B cell (primary cell): ENCODE data around the gene SMAD1. TPM values are rescaled to one million over a fixed set of nuclear protein-coding genes. Genes with fewer than 3 reads are reported as not detected.
A peak's percentile ranks its signal among the peaks of the same experiment; 100 is the strongest.

Experiments
- ATAC-seq: fragments of 200-7000 bp; cut with Tn5 transposase; one replicate; pipeline ENCODE4 v1.10.0; 2021; ENCODE audit warnings: low read depth, mild to moderate bottlenecking, moderate number of reproducible peaks, moderate library complexity
- CTCF ChIA-PET: fragments of 350-600 bp; sonication (Branson Sonifier 250); formaldehyde crosslinking; loops from one replicate; lab custom pipeline; 2021; ENCODE audit warnings: antibody characterized with exemption, inconsistent platforms; lab: Charles Lee
- POLR2A ChIA-PET: fragments of 350-600 bp; sonication (Branson Sonifier 250); formaldehyde crosslinking; loops from one replicate; lab custom pipeline; 2021; ENCODE audit warnings: antibody characterized with exemption; lab: Charles Lee
- DNase-seq: peaks from one replicate; pipeline ENCODE4 v3.0.0; 2013
- H2AFZ ChIP-seq: 2 replicates; pipeline ENCODE4 v1.6.1; 2012; ENCODE audit warnings: mild to moderate bottlenecking, low read depth, low read length; ENCODE audit not compliant: insufficient read depth, poor library complexity, severe bottlenecking
- H3K27ac ChIP-seq, 2 donors: 1 replicate in 1 of 2; 2 replicates in 1 of 2; pipeline ENCODE4 v1.5.1; 2012 to 2013; ENCODE audit warnings: low read length in 2 of 2, mild to moderate bottlenecking in 2 of 2, moderate library complexity in 1 of 2
- H3K27me3 ChIP-seq, 4 experiments: fragments of 200-600 bp in 1 of 4; sonication (generic) in 1 of 4; replicated peaks in 1 of 4; 1 replicate in 2 of 4; 2 replicates in 2 of 4; pipeline versions ENCODE4 v1.6.1 to v1.7.0; 2013 to 2016; ENCODE audit warnings: low read length in 3 of 4, mild to moderate bottlenecking in 2 of 4, mixed read lengths in 1 of 4, moderate library complexity in 1 of 4; ENCODE audit not compliant: insufficient read depth in 4 of 4, control insufficient read depth in 3 of 4; ENCODE audit errors: control extremely low read depth in 1 of 4
- H3K36me3 ChIP-seq, 2 experiments: replicated peaks in 1 of 2; 1 replicate in 1 of 2; 2 replicates in 1 of 2; pipeline versions ENCODE4 v1.6.1 to v1.7.1; 2013; ENCODE audit warnings: low read length in 1 of 2; ENCODE audit not compliant: insufficient read depth in 2 of 2, control insufficient read depth in 1 of 2; ENCODE audit errors: control extremely low read depth in 1 of 2, extremely low read depth in 1 of 2
- H3K4me1 ChIP-seq, 2 donors: fragments of 200-600 bp in 1 of 2; sonication (generic) in 1 of 2; 1 replicate in 1 of 2; 2 replicates in 1 of 2; pipeline versions ENCODE4 v1.5.1 to v1.6.1; 2013 to 2017; ENCODE audit warnings: low read length in 2 of 2; ENCODE audit not compliant: control insufficient read depth in 2 of 2, insufficient read depth in 2 of 2
- H3K4me2 ChIP-seq: replicated peaks from 2 replicates; pipeline ENCODE3; 2012; ENCODE audit warnings: mild to moderate bottlenecking, low read depth, low read length; ENCODE audit not compliant: poor library complexity, severe bottlenecking
- H3K4me3 ChIP-seq, 5 experiments: fragments of 200-600 bp in 1 of 5; sonication (generic) in 1 of 5; 1 replicate in 3 of 5; 2 replicates in 2 of 5; pipeline versions ENCODE4 v1.5.1 to v1.7.0; 2011 to 2016; ENCODE audit warnings: low read length in 4 of 5, mild to moderate bottlenecking in 4 of 5, low read depth in 2 of 5, control low read depth in 1 of 5, moderate library complexity in 1 of 5; ENCODE audit not compliant: insufficient read depth in 1 of 5; ENCODE audit errors: control extremely low read depth in 1 of 5, extremely low read depth in 1 of 5
- H3K79me2 ChIP-seq: fragments of 200-600 bp; sonication (generic); one replicate; pipeline ENCODE4 v1.6.0; 2016; ENCODE audit warnings: low read length; ENCODE audit not compliant: control insufficient read depth, insufficient read depth
- H3K9ac ChIP-seq: fragments of 200-600 bp; sonication (generic); 2 replicates; pipeline ENCODE4 v1.6.1; 2017; ENCODE audit warnings: mild to moderate bottlenecking, low read length, moderate library complexity
- H3K9me3 ChIP-seq, 3 donors: one replicate each; pipeline versions ENCODE4 v1.6.1 to v1.7.1; 2013; ENCODE audit warnings: low read length in 2 of 3; ENCODE audit not compliant: control insufficient read depth in 2 of 3, insufficient read depth in 1 of 3; ENCODE audit errors: control extremely low read depth in 1 of 3
- H4K20me1 ChIP-seq: 2 replicates; pipeline ENCODE4 v1.6.0; 2012; ENCODE audit warnings: mild to moderate bottlenecking, low read length; ENCODE audit not compliant: insufficient read depth, control insufficient read depth, poor library complexity, severe bottlenecking
- H3K27ac Mint-ChIP-seq: one replicate; pipeline ENCODE4 v1.8.0; 2021; ENCODE audit warnings: mixed read lengths
- H3K27me3 Mint-ChIP-seq: one replicate; pipeline ENCODE4 v1.8.0; 2021; ENCODE audit warnings: mixed read lengths
- H3K4me1 Mint-ChIP-seq: one replicate; pipeline ENCODE4 v1.8.0; 2021; ENCODE audit warnings: mixed read lengths
- H3K4me3 Mint-ChIP-seq: one replicate; pipeline ENCODE4 v1.8.0; 2021; ENCODE audit warnings: mixed read lengths
- H3K9me3 Mint-ChIP-seq: one replicate; pipeline ENCODE4 v1.8.0; 2022; ENCODE audit warnings: mixed read lengths; ENCODE audit not compliant: insufficient read depth
- CTCF ChIP-seq: fragments of 200-600 bp; IDR thresholded peaks from one replicate; pipeline ENCODE4 v1.8.0; 2022; ENCODE audit warnings: antibody characterized with exemption, mild to moderate bottlenecking
- EZH2 ChIP-seq: IDR thresholded peaks from 2 replicates; pipeline ENCODE4 v1.6.1; 2012; ENCODE audit warnings: borderline replicate concordance, low read depth, mild to moderate bottlenecking, moderate library complexity, low read length; ENCODE audit not compliant: insufficient read depth, poor library complexity, severe bottlenecking
- WGBS: methylation state at CpG from one replicate; pipeline ENCODE4 v1.1.5; 2013; ENCODE audit warnings: missing lambda C conversion rate; ENCODE audit not compliant: insufficient coverage; 5-methylcytosine and 5-hydroxymethylcytosine counted together
- intact Hi-C: fragments of 100-400 bp; cut with micrococcal nuclease; formaldehyde crosslinking; loops from one replicate; pipeline ENCODE4 v1.10.0; 2022
- polyA plus RNA-seq: library from polyadenylated mRNA; depleted of rRNA; stranded (reverse); fragments of >200 nt; gene quantifications from 2 replicates; pipeline ENCODE4 v1.2.3, GENCODE V29; 2012
- total RNA-seq, 2 donors: library from RNA; stranded (reverse); fragments of 120-200 nt in 1 of 2; gene quantifications; 1 replicate in 1 of 2; 2 replicates in 1 of 2; pipeline versions ENCODE4 v1.2.3 to v1.2.4, GENCODE V29; 2013 to 2022

Gene SMAD1
- total and polyA plus RNA-seq, 2 donors (not counting 1 experiment from before 2014, with no cell fraction given): 0.12 TPM; not detected in 1

- Histone ChIP-seq H3K4me2 (peak overlapping the region; percentile 37), H3K9ac (no peak overlapping the region), H3K4me1 (peaks cover 14 to 30% of the 10 kb centered on the region in 2 donors), H4K20me1 (no peaks in the 10 kb centered on the region), H3K79me2 (peaks cover 7% of the 10 kb centered on the region), H2AFZ (no peak overlapping the region), H3K36me3 (no peaks in the 10 kb centered on the region), H3K9me3 (no peaks in the 10 kb centered on the region), H3K4me3 (no peak overlapping the region), H3K27ac (no peak overlapping the region), H3K27me3 (peaks cover 0 to 77% (median 62%) of the 10 kb centered on the region in 4 experiments)
- Mint-ChIP-seq H3K9me3 (no peaks in the 10 kb centered on the region), H3K4me3 (no peak overlapping the region), H3K4me1 (peaks cover 8% of the 10 kb centered on the region), H3K27ac (no peak overlapping the region), H3K27me3 (peaks cover 30% of the 10 kb centered on the region)
- no CpG with 5 or more reads among the region's 3 CpGs for WGBS
- TF ChIP-seq CTCF (no peak), EZH2 (no peak)
- DNase-seq (peak; percentile 57), ATAC-seq (peak; percentile 56)
- intact Hi-C loops: loop anchor here (10.0 kb wide), 1 partner anchor 127 kb away; the partner anchor contains the start of gene MMAA
- POLR2A ChIA-PET: no interaction called here
- CTCF ChIA-PET: no interaction called here
Observed at GRCh38 chr4:145487631-145488030, 6.0 kb downstream of the SMAD1 start.

- Histone ChIP-seq H3K9ac (no peak overlapping the region), H3K79me2 (peaks cover 7% of the 10 kb centered on the region), H3K4me3 (no peak overlapping the region), H3K4me1 (peaks cover 8 to 23% of the 10 kb centered on the region in 2 donors), H3K9me3 (no peaks in the 10 kb centered on the region), H4K20me1 (no peaks in the 10 kb centered on the region), H3K27ac (no peak overlapping the region), H3K4me2 (no peak overlapping the region), H3K36me3 (no peaks in the 10 kb centered on the region), H2AFZ (no peak overlapping the region), H3K27me3 (peaks cover 0 to 70% (median 55%) of the 10 kb centered on the region in 4 experiments)
- no peak for ATAC-seq
- Mint-ChIP-seq H3K27ac (no peak overlapping the region), H3K27me3 (peaks cover 34% of the 10 kb centered on the region), H3K4me1 (peaks cover 9% of the 10 kb centered on the region), H3K9me3 (no peaks in the 10 kb centered on the region), H3K4me3 (no peak overlapping the region)
- no peak for DNase-seq
- WGBS: no CpG with 5 or more reads among the region's 2 CpGs
- intact Hi-C loops: loop anchor here (10.0 kb wide), 1 partner anchor 126 kb away; the partner anchor contains the start of gene MMAA
- CTCF ChIA-PET: no interaction called here
- TF ChIP-seq CTCF: no peak
- no peak for TF ChIP-seq EZH2
- POLR2A ChIA-PET: no interaction called here
Observed at GRCh38 chr4:145488310-145488709, 6.7 kb downstream of the SMAD1 start.
